Measurements from ENCODE around the gene LILRB3.

- TF ChIP-seq, protein P1, sequence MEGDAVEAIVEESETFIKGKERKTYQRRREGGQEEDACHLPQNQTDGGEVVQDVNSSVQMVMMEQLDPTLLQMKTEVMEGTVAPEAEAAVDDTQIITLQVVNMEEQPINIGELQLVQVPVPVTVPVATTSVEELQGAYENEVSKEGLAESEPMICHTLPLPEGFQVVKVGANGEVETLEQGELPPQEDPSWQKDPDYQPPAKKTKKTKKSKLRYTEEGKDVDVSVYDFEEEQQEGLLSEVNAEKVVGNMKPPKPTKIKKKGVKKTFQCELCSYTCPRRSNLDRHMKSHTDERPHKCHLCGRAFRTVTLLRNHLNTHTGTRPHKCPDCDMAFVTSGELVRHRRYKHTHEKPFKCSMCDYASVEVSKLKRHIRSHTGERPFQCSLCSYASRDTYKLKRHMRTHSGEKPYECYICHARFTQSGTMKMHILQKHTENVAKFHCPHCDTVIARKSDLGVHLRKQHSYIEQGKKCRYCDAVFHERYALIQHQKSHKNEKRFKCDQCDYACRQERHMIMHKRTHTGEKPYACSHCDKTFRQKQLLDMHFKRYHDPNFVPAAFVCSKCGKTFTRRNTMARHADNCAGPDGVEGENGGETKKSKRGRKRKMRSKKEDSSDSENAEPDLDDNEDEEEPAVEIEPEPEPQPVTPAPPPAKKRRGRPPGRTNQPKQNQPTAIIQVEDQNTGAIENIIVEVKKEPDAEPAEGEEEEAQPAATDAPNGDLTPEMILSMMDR (IDR thresholded peaks at IDR 0.05): no peak
- TF ChIP-seq POLR2A (IDR thresholded peaks at IDR 0.05): no peak
These were observed 25.7 kb downstream of the LILRB3 start for GRCh38 chr19:54197121-54197520.
